HT-29 (cell line): ENCODE results near the gene CFAP61. TPM values are rescaled to one million over a fixed set of nuclear protein-coding genes. Genes with fewer than 3 reads are reported as not detected.

Experiments
- DNase-seq: peaks from one replicate; pipeline ENCODE4 v3.0.0-alpha.2; 2015; ENCODE audit warnings: low spot score
- total RNA-seq: library from RNA; depleted of rRNA; stranded (reverse); fragments of >200 nt; shearing (Covaris generic); gene quantifications from 2 replicates; pipeline ENCODE4 v1.2.3, GENCODE V29; 2014

CFAP61 gene
- total RNA-seq, 1 experiment from 2014 or later, result not detected

DNA sequence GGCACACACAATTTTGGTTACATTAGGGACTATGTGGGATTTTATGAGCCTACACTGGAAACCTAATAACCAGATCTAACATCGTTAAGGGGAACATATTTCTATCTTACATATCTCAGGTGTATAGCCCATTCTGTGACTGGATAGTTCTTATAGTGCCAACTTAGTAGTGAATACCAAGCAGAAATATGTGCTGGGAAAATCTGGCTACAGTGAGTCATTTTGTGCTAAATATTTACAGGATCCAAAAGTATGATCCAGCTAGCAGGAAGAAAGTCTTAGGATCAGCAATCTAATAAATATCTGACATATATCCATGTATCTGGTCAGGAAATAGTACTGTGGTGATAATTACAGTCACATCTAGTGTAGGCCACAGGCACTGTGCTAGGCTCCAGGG, 221.0 kb downstream of the CFAP61 start:
- no peak for DNase-seq

- DNase-seq, result no peak
Measured at GRCh38 chr20:20274821-20275220, 222.5 kb downstream of the CFAP61 start.

- DNase-seq, result no peak
Measured at GRCh38 chr20:20275636-20276035, 223.3 kb downstream of the CFAP61 start.

- DNase-seq, result no peak
Measured at GRCh38 chr20:20276811-20277530, 224.6 kb downstream of the CFAP61 start.

DNA sequence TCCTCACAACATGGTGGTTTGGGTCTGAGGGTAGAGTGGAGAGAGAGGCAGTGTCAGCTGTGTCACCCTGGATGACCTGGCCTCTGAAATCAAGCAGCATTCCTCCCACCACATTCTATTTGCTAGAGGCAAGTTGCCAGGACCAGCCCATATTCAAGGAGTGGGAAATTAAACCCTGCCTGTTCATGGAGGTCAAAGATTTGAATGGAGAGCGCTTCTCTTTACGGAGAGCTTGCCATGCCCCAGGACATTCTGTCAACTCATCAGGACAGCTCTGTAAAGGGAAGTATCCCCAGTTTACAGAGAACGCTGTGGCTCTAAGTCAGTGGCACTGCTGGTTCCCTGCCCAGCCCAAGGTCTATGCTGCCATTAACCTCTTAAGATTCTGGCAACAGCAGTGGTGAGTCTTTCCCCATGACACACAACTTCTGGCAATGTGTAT, 225.6 kb downstream of the CFAP61 start:
- DNase-seq, result no peak

- DNase-seq, result no peak
Measured at GRCh38 chr20:20286061-20286460, 233.7 kb downstream of the CFAP61 start.

DNA sequence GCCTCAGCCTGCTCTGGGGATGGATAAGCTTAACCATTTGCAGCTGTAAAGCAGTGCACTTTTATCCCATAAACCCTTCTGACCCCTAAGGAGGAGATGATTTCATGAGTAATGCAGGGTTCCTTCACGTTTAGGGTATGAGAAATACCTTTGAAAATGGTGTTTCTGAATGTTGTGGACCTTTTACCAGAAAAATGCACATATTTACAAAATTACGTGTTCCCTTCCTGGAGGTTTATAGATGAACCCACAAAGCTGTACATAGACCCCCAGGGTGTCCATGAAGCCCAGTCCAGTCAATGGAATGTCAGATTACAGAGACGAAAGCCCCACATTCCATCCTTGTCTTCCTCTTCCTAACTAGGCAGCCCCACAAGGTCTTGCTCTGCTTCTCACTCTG, 237.0 kb downstream of the CFAP61 start:
- no peak for DNase-seq

- DNase-seq, result no peak
Measured at GRCh38 chr20:20292472-20292871, 240.1 kb downstream of the CFAP61 start.

GRCh38 chr20:20293141-20293540, 240.8 kb downstream of the CFAP61 start:
- no peak for DNase-seq

- DNase-seq, result no peak
Measured at GRCh38 chr20:20293691-20294385, 241.5 kb downstream of the CFAP61 start.

- DNase-seq, result no peak
Measured at GRCh38 chr20:20295621-20296498, 243.5 kb downstream of the CFAP61 start.

GRCh38 chr20:20297181-20297580, 244.8 kb downstream of the CFAP61 start:
- no peak for DNase-seq

GRCh38 chr20:20297752-20298151, 245.4 kb downstream of the CFAP61 start:
- no peak for DNase-seq

GRCh38 chr20:20299904-20300303, 247.6 kb downstream of the CFAP61 start:
- DNase-seq, result no peak

- DNase-seq, result no peak
Measured at GRCh38 chr20:20303320-20303719, 251.0 kb downstream of the CFAP61 start.

GRCh38 chr20:20303742-20304141, 251.4 kb downstream of the CFAP61 start:
- no peak for DNase-seq

GRCh38 chr20:20304942-20305341, 252.6 kb downstream of the CFAP61 start:
- no peak for DNase-seq

GRCh38 chr20:20312562-20312961, 260.2 kb downstream of the CFAP61 start:
- no peak for DNase-seq

DNA sequence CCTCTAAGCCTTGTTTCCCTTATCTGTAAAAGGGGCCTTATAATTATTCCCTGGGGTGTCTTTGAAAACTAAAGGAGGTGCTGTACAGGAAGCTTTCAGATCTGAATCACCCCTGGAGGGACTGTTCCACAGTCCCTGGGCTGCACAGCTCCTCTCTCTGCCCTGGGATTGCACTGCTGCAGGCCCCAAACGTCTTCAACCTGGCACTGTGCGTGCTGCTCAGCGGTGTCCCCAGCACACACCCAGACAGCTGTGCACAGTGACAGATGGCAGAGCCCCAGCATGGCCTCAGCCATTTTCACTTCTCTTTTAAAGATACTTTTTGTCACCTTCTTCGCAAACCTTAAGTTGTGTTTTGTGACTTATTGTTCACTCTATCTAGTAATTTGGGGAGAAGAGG, 264.9 kb downstream of the CFAP61 start:
- DNase-seq, result no peak

DNA sequence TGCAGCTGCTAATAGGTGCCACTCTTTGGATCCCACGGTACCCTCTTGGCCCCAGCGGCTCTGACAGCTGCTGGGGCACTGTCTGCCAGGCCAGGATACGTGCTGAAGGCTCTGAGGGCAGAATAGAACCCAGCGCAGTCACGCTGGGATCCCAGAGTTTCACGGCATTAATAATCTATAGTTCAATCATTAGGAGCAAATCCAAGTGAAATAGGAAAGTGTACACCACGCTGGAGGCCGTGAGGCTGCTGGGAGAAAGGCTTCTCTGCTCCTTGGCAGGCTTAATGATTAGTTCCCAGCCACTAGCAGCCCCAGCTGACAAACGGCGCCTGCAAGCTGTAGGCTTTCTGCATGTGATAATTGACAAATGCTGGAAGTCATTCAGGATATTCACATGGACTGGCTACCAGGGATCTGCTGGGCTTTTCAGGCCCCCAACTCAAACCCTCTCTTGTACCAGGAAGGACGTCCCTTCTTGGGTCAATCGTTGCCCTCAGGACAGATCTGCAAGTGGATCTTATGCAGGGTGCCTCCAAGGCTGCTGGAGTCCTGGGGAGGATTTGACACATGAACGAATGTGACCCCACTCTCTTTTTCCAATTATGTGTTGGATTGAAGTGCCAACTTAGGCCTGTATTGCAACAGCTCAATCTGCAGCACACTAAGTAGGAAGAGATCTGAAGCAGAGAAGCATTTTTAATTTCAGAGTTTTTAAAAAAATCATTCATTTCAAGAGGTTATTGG, 265.5 kb downstream of the CFAP61 start:
- DNase-seq, result no peak

GRCh38 chr20:20318365-20319161, 266.2 kb downstream of the CFAP61 start:
- no peak for DNase-seq
